SK-N-SH treated with all-trans-retinoic acid at 6 μM for 48 hours (cell line): ENCODE data around the gene STPG1.

Experiments used
- ARNTL ChIP-seq: fragments of 450-650 bp; formaldehyde crosslinking; IDR thresholded peaks from 2 replicates; pipeline ENCODE4 v1.5.0; 2020; ENCODE audit warnings: low read depth, mild to moderate bottlenecking, moderate library complexity, borderline replicate concordance
- ISL1 ChIP-seq: fragments of 250-450 bp; sonication (Bioruptor Pico); IDR thresholded peaks from 2 replicates; pipeline ENCODE4 v2.1.2; 2022; ENCODE audit warnings: mild to moderate bottlenecking, moderate library complexity
- PATZ1 ChIP-seq: fragments of 250-450 bp; sonication (Bioruptor Pico); IDR thresholded peaks from 2 replicates; pipeline ENCODE4 v1.8.0; 2020; ENCODE audit warnings: mild to moderate bottlenecking, moderate library complexity, borderline replicate concordance
- RARB ChIP-seq: fragments of 250-450 bp; sonication (Bioruptor Pico); IDR thresholded peaks from 2 replicates; pipeline ENCODE4 v1.8.0; 2021; ENCODE audit warnings: mild to moderate bottlenecking, moderate library complexity
- ZNF565 ChIP-seq: fragments of 450-650 bp; formaldehyde crosslinking; conservative IDR thresholded peaks from 2 replicates; pipeline ENCODE4 v1.5.0; 2020; ENCODE audit warnings: low read depth, mild to moderate bottlenecking, moderate library complexity

- TF ChIP-seq PATZ1: no peak
- no peak for TF ChIP-seq RARB (CRISPR knock-in tag)
- TF ChIP-seq ISL1 (CRISPR knock-in tag): no peak
- TF ChIP-seq ARNTL: no peak
- TF ChIP-seq ZNF565 (CRISPR knock-in tag): no peak
Measured at GRCh38 chr1:24421502-24421901, 7.9 kb upstream of the STPG1 start.
